ENCODE results near the gene BRAT1.

The BRAT1 gene

DNA sequence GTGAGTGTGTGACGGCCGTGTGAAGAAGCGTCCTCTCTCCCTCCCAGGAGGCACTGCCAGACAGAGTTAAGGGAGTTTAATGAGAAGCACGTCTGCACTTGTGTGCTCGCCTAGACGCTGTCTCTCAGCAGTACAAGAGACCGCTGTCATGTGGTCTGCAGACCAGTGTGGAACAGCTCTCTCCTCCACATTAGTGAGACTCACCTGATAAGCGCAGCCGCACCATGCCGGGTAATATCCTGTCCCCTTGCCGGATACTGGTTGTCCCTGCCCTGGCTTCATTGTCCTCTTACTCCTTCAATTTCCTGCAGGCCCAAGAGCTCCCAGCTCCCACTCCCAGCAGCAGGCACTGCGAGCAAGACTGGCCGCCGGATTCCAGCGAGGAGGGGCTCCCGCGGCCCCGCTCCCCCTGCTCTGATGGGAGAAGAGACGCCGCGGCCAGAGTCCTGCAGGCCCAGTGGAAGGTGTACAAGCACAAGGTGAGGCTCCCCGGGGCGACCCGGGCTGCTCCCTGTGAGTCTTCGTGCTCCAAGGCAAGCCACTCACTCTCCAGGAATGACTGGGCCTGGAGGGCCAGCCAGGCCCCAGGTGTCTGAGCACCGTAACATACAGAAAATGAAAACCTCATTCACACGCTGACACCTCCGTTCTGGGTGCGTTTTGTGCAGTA lies 43.0 kb upstream of the BRAT1 start:
- H3K27ac ChIP-seq, result no peak overlapping the region
- TF ChIP-seq, protein P1, sequence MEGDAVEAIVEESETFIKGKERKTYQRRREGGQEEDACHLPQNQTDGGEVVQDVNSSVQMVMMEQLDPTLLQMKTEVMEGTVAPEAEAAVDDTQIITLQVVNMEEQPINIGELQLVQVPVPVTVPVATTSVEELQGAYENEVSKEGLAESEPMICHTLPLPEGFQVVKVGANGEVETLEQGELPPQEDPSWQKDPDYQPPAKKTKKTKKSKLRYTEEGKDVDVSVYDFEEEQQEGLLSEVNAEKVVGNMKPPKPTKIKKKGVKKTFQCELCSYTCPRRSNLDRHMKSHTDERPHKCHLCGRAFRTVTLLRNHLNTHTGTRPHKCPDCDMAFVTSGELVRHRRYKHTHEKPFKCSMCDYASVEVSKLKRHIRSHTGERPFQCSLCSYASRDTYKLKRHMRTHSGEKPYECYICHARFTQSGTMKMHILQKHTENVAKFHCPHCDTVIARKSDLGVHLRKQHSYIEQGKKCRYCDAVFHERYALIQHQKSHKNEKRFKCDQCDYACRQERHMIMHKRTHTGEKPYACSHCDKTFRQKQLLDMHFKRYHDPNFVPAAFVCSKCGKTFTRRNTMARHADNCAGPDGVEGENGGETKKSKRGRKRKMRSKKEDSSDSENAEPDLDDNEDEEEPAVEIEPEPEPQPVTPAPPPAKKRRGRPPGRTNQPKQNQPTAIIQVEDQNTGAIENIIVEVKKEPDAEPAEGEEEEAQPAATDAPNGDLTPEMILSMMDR (conservative IDR thresholded peaks at IDR 0.05), result no peak
- no peak for TF ChIP-seq ZFX (IDR thresholded peaks at IDR 0.05)

DNA sequence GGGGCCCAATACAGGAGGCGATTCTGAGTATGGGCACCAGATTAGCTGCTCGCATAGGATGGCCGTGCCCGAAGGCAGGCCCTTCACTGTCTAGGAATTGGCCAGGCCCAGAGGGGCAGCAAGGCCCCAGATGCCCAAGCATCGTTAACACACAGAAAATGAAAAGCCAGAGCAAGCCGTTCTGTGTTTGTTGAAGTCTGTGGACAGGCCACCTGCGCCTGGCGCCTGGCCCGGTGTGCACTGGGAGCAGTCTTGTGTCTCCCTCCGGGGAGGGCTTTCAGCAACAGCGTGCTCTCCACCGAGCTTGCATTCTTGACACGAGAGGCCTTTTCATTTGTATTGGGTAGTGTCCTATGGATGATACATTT lies 41.9 kb upstream of the BRAT1 start:
- H3K27ac ChIP-seq, result no peak overlapping the region
- TF ChIP-seq, protein P1 (conservative IDR thresholded peaks at IDR 0.05), result no peak
- no peak for TF ChIP-seq ZFX (IDR thresholded peaks at IDR 0.05)

DNA sequence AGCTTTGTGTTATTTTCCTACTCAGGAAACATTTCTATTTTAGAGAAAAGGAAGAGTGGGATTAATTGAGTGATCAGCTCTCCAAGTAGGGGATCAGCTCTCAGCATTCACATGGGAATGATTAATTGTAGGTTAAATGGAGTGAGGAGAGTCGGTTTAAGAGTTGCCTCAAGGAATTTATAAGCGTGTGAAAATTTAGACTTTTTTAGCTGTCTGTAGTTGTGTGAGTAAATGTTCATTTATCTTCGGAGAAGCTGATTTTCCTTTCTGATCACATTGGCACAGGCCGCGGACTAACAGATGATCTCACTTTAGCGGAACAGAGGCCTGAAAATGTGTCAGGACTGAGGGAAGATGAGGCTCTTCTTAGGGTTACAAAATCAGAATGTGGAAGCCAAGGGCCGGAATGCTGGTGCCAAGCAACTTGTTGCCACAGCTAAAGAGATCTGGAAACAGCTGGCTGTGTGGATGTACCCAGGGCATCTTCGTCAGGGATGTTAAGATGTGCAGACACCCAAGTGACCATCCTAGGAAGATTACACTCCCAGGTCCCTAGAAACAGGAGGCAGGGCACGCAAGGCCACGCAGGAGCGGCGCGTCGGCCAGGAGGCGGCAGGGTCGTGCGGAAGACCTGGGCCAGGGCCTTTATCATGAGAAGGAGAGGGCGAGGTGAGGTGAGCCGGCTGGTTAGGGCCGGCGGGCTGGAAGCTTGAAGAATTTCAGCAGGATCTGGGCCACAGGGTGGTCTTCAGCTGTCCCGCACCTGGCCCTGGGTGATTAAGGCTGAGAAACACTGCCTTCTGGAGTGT lies 41.3 kb upstream of the BRAT1 start:
- H3K27ac ChIP-seq, result no peak overlapping the region
- TF ChIP-seq, protein P1 (conservative IDR thresholded peaks at IDR 0.05), result no peak
- no peak for TF ChIP-seq ZFX (IDR thresholded peaks at IDR 0.05)

DNA sequence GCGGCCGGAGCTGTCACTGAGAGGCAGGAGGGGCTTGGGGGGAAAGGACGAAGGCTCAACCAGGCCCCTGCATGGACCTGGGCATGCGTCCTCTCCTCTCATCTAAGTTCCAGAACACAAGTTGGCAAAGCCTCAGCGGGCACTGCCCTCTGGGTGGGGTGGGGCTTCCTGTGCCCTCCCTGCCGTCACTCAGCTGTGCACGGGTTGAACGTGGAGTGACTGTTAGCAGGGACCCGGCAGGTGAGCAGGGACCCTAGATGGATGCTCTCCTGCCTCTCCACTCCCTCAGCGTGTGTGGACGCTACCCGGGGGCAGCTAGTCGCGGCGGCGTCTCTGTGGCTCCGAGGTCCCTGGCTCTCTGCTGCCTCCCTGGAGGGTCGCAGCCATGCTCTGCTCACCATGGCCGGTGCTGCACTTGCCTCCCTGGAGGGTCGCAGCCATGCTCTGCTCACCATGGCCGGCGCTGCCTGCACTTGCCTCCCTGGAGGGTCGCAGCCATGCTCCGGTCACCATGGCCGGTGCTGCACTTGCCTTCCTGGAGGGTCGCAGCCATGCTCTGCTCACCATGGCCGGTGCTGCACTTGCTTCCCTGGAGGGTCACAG lies 40.0 kb upstream of the BRAT1 start:
- no peak overlapping the region for H3K27ac ChIP-seq
- TF ChIP-seq, protein P1 (conservative IDR thresholded peaks at IDR 0.05), result no peak
- TF ChIP-seq ZFX (IDR thresholded peaks at IDR 0.05), result no peak

DNA sequence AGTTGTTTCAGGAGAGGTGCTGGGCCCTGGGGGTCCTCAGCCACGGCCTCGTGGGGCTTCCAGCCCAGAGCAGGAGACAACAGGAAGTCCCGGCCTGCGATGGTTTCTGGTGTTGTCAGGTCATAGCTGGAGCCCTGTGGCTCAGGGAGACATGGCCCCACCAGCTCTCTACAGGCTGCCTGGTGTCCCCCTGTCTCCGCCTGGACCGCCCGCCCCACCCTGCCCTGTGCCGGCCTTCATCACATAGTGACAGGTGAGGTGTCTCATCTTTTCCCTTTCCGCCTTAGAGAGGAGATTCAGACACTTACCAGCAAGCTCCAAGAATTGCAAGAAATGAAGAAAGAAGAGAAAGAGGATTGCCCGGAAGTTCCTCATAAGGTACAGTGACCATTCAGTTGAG lies 39.3 kb upstream of the BRAT1 start:
- H3K27ac ChIP-seq, result no peak overlapping the region
- TF ChIP-seq ZFX (IDR thresholded peaks at IDR 0.05), result no peak
- TF ChIP-seq, protein P1 (conservative IDR thresholded peaks at IDR 0.05), result no peak

DNA sequence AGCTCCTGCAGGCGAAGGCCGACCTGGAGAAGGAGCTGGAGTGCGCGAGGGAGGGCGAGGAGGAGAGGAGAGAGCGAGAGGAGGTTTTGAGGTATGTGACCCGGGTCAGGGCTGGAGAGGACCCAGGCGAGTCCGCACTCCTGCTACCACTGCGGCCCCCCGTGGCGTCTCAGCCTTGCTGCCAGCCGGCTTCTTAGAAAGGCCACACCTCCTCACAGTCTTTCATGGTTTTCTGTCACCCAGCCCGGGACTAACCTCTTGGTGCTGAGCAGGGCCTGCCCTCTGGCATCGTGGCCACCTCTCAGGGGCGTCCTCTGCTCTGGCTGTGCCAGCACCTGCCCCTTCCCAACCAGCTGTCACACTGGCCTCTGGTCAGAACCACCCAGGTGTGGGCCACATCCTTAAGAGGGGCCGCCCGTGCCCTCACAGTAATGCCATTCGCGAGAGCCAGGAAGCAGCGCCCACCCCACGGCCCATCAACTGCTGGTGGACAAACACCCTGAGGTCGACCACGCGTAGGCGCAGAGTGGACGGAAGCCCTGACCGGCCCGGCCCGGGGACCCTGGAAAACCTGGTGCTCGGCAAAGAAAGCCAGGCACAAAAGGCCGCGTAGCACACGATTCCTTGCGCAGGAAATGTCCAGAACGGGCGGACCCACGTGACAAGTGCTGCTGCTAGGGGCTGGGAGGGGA lies 37.9 kb upstream of the BRAT1 start:
- no peak overlapping the region for H3K27ac ChIP-seq
- TF ChIP-seq, protein P1 (conservative IDR thresholded peaks at IDR 0.05), result no peak
- TF ChIP-seq ZFX (IDR thresholded peaks at IDR 0.05), result no peak
